Mesangial cell (primary cell): ENCODE results near the gene MDP1. TPM values are rescaled to one million over a fixed set of nuclear protein-coding genes. Genes with fewer than 3 reads are reported as not detected.

ENCODE experiments used
- total RNA-seq: library from RNA; depleted of rRNA; stranded (reverse); fragments of >200 nt; gene quantifications from 2 replicates; pipeline ENCODE4 v1.2.3, GENCODE V29; 2015

The MDP1 gene
- total RNA-seq: 5.9 and 16.9 TPM in 2 replicates

GRCh38 chr14:24215495-24216344, at the start of gene MDP1:
TSS of gene MDP1 (minus strand) at chr14:24216066. CDS start at chr14:24215955, 111 bp downstream.

GRCh38 chr14:24262821-24263733, 47.2 kb upstream of the MDP1 start, which contains the start of gene TGM1:
TSS of gene TGM1 (minus strand) at chr14:24263177. CDS start at chr14:24262352, 825 bp downstream.

GRCh38 chr14:24232645-24233537, 17.0 kb upstream of the MDP1 start, which contains the start of gene GMPR2:
TSS of gene GMPR2 (plus strand) at chr14:24232929. CDS start at chr14:24233254, 325 bp downstream.

GRCh38 chr14:24232121-24232644, 16.3 kb upstream of the MDP1 start, which contains the start of gene NEDD8:
TSS of gene NEDD8 (minus strand) at chr14:24232367. CDS start at chr14:24232267, 100 bp downstream.

GRCh38 chr14:24212924-24213865, 2.7 kb downstream of the MDP1 start, which contains the start of gene CHMP4A:
TSS of gene CHMP4A (minus strand) at chr14:24213488. CDS start at chr14:24213439, 49 bp downstream.

DNA sequence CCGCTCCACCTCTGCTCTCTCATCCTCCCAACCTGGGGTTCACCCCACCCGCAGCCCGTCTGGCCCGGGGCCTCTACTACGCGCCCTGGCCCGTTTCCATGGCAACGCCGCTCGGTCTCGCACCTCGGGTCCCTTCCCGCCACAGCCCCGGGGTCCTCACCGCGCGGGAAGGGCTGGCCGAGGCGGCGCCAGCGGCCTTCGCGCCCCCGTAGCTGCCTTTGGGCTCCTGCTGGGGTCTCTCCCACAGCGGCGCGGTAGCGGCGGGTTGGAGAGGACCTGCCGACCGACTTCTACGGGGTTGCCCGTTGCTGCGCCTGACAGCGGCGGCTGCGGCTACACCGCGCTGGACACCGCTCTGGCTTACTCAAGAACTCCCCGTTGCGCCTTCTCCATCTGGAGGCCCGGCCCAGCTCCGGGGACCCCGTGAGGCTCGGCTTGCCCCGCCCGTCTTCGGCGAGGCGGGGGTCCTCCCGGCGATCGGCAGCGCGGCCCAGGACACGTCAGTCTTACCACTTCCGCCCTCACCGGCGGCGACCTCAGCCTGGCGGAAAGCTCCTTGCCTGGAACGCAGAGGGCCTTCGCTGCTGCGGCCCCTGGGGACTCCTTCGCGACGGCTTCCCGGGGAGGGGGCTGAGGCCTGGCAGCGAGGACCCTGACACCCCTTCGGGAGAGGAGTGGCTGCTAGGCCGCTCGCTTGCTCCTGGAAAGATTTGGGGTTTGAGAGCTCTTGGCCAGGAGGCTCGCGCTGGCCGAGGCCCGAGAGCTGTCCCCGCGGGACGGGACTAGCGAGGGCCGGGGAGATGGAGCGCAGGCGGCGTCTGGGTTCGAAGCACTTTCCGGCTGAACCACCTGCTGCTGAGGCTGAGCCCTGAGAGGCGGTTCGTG, 20.4 kb downstream of the MDP1 start, which contains the start of gene TM9SF1:
Gene TM9SF1, minus strand, starts transcription at position 256 of the 885 bp plus-strand sequence. CDS start 422 bp downstream, outside the sequence.

DNA sequence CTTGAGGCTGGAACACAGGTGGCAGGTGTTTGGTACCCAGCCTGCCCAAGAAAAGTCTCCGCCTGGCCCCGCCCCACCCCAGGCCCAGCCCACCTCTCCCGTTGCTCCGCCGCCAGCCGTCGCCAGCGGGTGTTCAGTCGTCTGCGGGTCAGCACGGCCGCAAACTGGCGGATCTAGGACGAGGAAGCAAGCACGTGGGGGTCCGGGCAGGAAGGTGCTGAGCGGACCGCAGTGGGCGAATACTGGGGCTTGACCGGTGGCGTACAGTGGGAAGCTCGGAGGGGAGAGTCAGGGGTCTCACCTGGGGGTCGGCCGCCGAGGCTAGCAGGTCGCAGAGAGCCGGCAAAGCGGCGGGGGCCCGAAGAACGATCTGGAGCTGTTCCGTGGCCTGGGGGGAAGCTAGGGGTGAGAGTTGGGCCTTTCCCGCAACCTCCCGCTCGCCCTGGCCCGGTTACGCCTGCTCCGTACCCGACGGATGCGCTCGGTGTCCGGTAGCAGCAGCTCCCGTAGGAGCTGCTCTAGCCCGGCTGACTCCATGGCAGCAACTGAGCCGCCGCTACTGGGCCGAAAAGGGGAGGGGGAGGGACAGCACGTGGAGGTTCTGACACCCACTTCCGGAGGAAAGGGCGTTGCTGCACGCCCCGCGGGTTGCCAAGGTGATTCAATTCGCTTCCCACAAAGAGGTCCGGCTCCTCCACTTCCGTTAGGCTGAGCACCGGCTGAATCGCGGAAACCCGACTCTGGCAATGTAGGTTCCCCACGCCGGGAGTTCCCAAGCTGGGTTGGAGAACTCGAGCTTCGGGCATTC, 27.4 kb downstream of the MDP1 start, which contains the start of gene IPO4:
Gene IPO4, minus strand, starts transcription at position 566 of the 808 bp plus-strand sequence. Its CDS starts 29 bp downstream, at position 537.

GRCh38 chr14:24171422-24172260, 44.2 kb downstream of the MDP1 start, which contains the start of gene REC8:
TSS of gene REC8 (plus strand) at chr14:24172080. CDS start at chr14:24172553, 473 bp downstream.

Other genes starting within 250 kb of the MDP1 start
- 11.9 and 19.0 TPM in 2 replicates for gene DHRS4L2, start 227.1 kb downstream of the MDP1 start, total RNA-seq
- gene CARMIL3, start 164.1 kb downstream of the MDP1 start, total RNA-seq: under 0.01 and 0.38 TPM in 2 replicates
- not detected in 2 replicates for gene CPNE6, start 144.5 kb downstream of the MDP1 start, total RNA-seq
- 65.0 and 80.9 TPM in 2 replicates for gene PCK2, start 121.8 kb downstream of the MDP1 start, total RNA-seq
- gene DCAF11, start 101.3 kb downstream of the MDP1 start, total RNA-seq: 38.0 and 68.5 TPM in 2 replicates
- 3.4 and 3.5 TPM in 2 replicates for gene NRL, start 101.1 kb downstream of the MDP1 start, total RNA-seq
- gene FITM1, start 85.4 kb downstream of the MDP1 start, total RNA-seq: 0.13 TPM in 1 of 2 replicates, not detected in the other
- 139 and 159 TPM in 2 replicates for gene PSME1, start 79.9 kb downstream of the MDP1 start, total RNA-seq
- gene EMC9, start 74.5 kb downstream of the MDP1 start, total RNA-seq: 10.3 and 38.1 TPM in 2 replicates
- 64.3 and 68.9 TPM in 2 replicates for gene PSME2, start 69.5 kb downstream of the MDP1 start, total RNA-seq
- gene RNF31, start 68.6 kb downstream of the MDP1 start, total RNA-seq: 34.9 and 54.6 TPM in 2 replicates
- 24.6 and 85.1 TPM in 2 replicates for gene IRF9, start 54.8 kb downstream of the MDP1 start, total RNA-seq
- 151 and 228 TPM in 2 replicates for gene REC8, start 44.0 kb downstream of the MDP1 start, total RNA-seq
- gene IPO4, start 27.2 kb downstream of the MDP1 start, total RNA-seq: 50.6 and 80.5 TPM in 2 replicates
- 58.7 and 75.7 TPM in 2 replicates for gene TM9SF1, start 20.6 kb downstream of the MDP1 start, total RNA-seq
- not detected in 2 replicates for gene TSSK4, start 10.4 kb downstream of the MDP1 start, total RNA-seq
- gene CHMP4A, start 2.6 kb downstream of the MDP1 start, total RNA-seq: 20.2 and 24.4 TPM in 2 replicates
- gene NEDD8, start 16.3 kb upstream of the MDP1 start, total RNA-seq: 93.6 and 135 TPM in 2 replicates
- 42.7 and 54.6 TPM in 2 replicates for gene GMPR2, start 16.9 kb upstream of the MDP1 start, total RNA-seq
- 44.0 and 47.4 TPM in 2 replicates for gene TINF2, start 26.6 kb upstream of the MDP1 start, total RNA-seq
- gene TGM1, start 47.1 kb upstream of the MDP1 start, total RNA-seq: 0.65 and 0.89 TPM in 2 replicates
- gene RABGGTA, start 55.5 kb upstream of the MDP1 start, total RNA-seq: 33.7 TPM in 2 replicates
- gene DHRS1, start 83.7 kb upstream of the MDP1 start, total RNA-seq: 19.7 and 46.5 TPM in 2 replicates
- gene NOP9, start 83.8 kb upstream of the MDP1 start, total RNA-seq: 18.1 and 23.1 TPM in 2 replicates
- gene CIDEB, start 91.9 kb upstream of the MDP1 start, total RNA-seq: 1.1 and 1.3 TPM in 2 replicates
- gene LTB4R2, start 94.1 kb upstream of the MDP1 start, total RNA-seq: 1.1 and 1.3 TPM in 2 replicates
- 0.98 and 1.9 TPM in 2 replicates for gene LTB4R, start 95.4 kb upstream of the MDP1 start, total RNA-seq
- 0.16 and 1.5 TPM in 2 replicates for gene ADCY4, start 119.0 kb upstream of the MDP1 start, total RNA-seq
- gene RIPK3, start 123.9 kb upstream of the MDP1 start, total RNA-seq: 1.1 and 1.8 TPM in 2 replicates
- 15.3 and 30.9 TPM in 2 replicates for gene NFATC4, start 152.1 kb upstream of the MDP1 start, total RNA-seq
- gene NYNRIN, start 182.9 kb upstream of the MDP1 start, total RNA-seq: 6.7 and 22.6 TPM in 2 replicates
- gene CBLN3, start 213.6 kb upstream of the MDP1 start, total RNA-seq: 0.65 and 1.6 TPM in 2 replicates
- gene KHNYN, start 213.9 kb upstream of the MDP1 start, total RNA-seq: 30.3 and 36.6 TPM in 2 replicates
- gene SDR39U1, start 226.7 kb upstream of the MDP1 start, total RNA-seq: 33.9 and 163 TPM in 2 replicates